Fibroblast of lung (primary cell): ENCODE data around the gene SCFD2. TPM values are rescaled to one million over a fixed set of nuclear protein-coding genes. Genes with fewer than 3 reads are reported as not detected.

Source experiments
- DNase-seq, 2 donors: peaks; one replicate each; pipeline versions ENCODE4 v3.0.0 to v3.0.0-alpha.2; 2010; ENCODE audit warnings: low read depth in 2 of 2
- H2AFZ ChIP-seq: 2 replicates; pipeline ENCODE4 v1.5.1; 2012; ENCODE audit warnings: low read length, control low read depth, inconsistent platforms
- H3K27ac ChIP-seq: 2 replicates; pipeline ENCODE4 v1.5.1; 2011; ENCODE audit warnings: low read length, control low read depth; ENCODE audit not compliant: insufficient read depth
- H3K27me3 ChIP-seq: 2 replicates; pipeline ENCODE4 v1.5.1; 2011; ENCODE audit warnings: mild to moderate bottlenecking, low read length; ENCODE audit not compliant: control insufficient read depth, insufficient read depth
- H3K36me3 ChIP-seq: 2 replicates; pipeline ENCODE4 v1.5.1; 2011; ENCODE audit warnings: low read length; ENCODE audit not compliant: control insufficient read depth, insufficient read depth
- H3K4me1 ChIP-seq: 2 replicates; pipeline ENCODE4 v1.5.1; 2011; ENCODE audit warnings: low read length; ENCODE audit not compliant: control insufficient read depth, insufficient read depth; ENCODE audit errors: extremely low read depth
- H3K4me2 ChIP-seq: 2 replicates; pipeline ENCODE4 v1.5.1; 2011; ENCODE audit warnings: low read length, control low read depth; ENCODE audit not compliant: insufficient read depth; ENCODE audit errors: extremely low read depth
- H3K4me3 ChIP-seq, 4 experiments: fragments of 200-600 bp in 1 of 4; sonication (generic) in 1 of 4; replicated peaks in 1 of 4; 2 replicates each; pipeline ENCODE4 v1.5.1; 2011 to 2016; ENCODE audit warnings: low read length in 4 of 4, low read depth in 3 of 4, mild to moderate bottlenecking in 3 of 4, control low read depth in 2 of 4, inconsistent platforms in 1 of 4, mixed read lengths in 1 of 4; ENCODE audit not compliant: insufficient read depth in 1 of 4; ENCODE audit errors: control extremely low read depth in 1 of 4
- H3K79me2 ChIP-seq: 2 replicates; pipeline ENCODE4 v1.5.1; 2012; ENCODE audit warnings: mild to moderate bottlenecking, low read length, inconsistent platforms; ENCODE audit not compliant: control insufficient read depth, insufficient read depth
- H3K9ac ChIP-seq: 2 replicates; pipeline ENCODE4 v1.5.1; 2011; ENCODE audit warnings: mild to moderate bottlenecking, low read length, control low read depth; ENCODE audit not compliant: insufficient read depth
- H3K9me3 ChIP-seq: 2 replicates; pipeline ENCODE4 v1.5.1; 2012; ENCODE audit warnings: low read depth, low read length; ENCODE audit not compliant: control insufficient read depth, insufficient read depth
- H4K20me1 ChIP-seq: 2 replicates; pipeline ENCODE4 v1.5.1; 2011; ENCODE audit warnings: low read length; ENCODE audit not compliant: control insufficient read depth, insufficient read depth; ENCODE audit errors: extremely low read depth
- EZH2 ChIP-seq: IDR thresholded peaks from 2 replicates; pipeline ENCODE4 v1.5.1; 2012; ENCODE audit warnings: low read length, control low read depth, mild to moderate bottlenecking; ENCODE audit errors: missing control alignments
- polyA plus RNA-seq, 2 donors: library from polyadenylated mRNA; depleted of rRNA in 1 of 2; stranded (reverse) in 1 of 2; unstranded in 1 of 2; fragments of >200 nt; gene quantifications; 2 replicates each; pipeline ENCODE4 v1.2.1, GENCODE V29; 2011 to 2012; ENCODE audit warnings: missing spikeins in 1 of 2
- total RNA-seq: library from RNA; depleted of rRNA; stranded (reverse); fragments of >200 nt; gene quantifications from 2 replicates; pipeline ENCODE4 v1.2.1, GENCODE V29; 2014
- TF ChIP-seq, protein P1 (sequence below), 2 donors: IDR thresholded peaks in 1 of 2; conservative IDR thresholded peaks in 1 of 2; 1 replicate in 1 of 2; 2 replicates in 1 of 2; pipeline ENCODE4 v1.5.1; 2011 to 2012; ENCODE audit warnings: low read length in 2 of 2, control low read depth in 1 of 2, inconsistent platforms in 1 of 2, low read depth in 1 of 2, mild to moderate bottlenecking in 1 of 2

Gene SCFD2
- total and polyA plus RNA-seq, 2 donors (not counting 1 experiment from before 2014, with no cell fraction given), result 16.2 to 23.1 TPM

DNA sequence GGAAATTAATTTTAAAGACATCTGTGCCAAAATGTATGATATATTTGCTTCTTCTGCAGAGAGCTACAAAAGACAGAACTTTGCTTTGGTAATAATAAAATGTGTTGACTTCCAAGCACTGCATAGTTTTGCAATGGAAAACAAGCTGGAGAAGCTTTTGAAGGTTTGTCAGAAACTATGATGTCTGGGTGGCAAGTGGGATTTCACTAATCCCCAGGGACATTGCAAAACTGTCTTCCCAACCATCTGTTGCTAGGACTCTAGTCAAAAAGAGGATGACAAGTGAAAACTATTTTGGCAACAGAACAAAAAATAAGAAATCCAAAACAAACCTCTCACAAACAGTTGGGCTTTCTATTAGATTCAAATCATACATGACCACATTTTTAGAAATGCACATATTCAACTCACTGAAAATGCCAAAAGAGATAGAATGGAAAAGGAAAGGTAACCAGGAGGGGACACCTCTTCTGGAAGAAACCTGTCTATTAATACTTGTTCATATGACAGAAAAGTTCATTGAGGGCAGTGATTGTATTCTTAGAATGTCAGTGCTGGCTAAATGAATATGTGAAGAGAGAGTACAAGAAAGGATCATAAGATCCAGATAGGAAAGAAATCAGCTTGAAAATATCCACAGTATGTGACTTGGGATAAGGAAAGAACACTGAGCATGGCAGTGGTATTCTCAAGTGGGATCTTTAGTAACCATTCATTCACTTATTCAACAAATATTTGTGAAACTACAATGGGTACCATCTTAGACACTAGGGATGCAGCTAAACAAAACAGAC, 275.7 kb downstream of the SCFD2 start:
- H3K9me3 ChIP-seq, result no peaks in the 10 kb centered on the region
- no peak for TF ChIP-seq EZH2
- TF ChIP-seq, protein P1, sequence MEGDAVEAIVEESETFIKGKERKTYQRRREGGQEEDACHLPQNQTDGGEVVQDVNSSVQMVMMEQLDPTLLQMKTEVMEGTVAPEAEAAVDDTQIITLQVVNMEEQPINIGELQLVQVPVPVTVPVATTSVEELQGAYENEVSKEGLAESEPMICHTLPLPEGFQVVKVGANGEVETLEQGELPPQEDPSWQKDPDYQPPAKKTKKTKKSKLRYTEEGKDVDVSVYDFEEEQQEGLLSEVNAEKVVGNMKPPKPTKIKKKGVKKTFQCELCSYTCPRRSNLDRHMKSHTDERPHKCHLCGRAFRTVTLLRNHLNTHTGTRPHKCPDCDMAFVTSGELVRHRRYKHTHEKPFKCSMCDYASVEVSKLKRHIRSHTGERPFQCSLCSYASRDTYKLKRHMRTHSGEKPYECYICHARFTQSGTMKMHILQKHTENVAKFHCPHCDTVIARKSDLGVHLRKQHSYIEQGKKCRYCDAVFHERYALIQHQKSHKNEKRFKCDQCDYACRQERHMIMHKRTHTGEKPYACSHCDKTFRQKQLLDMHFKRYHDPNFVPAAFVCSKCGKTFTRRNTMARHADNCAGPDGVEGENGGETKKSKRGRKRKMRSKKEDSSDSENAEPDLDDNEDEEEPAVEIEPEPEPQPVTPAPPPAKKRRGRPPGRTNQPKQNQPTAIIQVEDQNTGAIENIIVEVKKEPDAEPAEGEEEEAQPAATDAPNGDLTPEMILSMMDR (conservative IDR thresholded peaks at IDR 0.05 in 1 of 2, IDR thresholded peaks at IDR 0.05 in 1 of 2; ENCODE audit: low read depth in 1 of 2, low read length in 2 of 2), result no peak
- H4K20me1 ChIP-seq, result no peaks in the 10 kb centered on the region
- H3K36me3 ChIP-seq, result no peaks in the 10 kb centered on the region
- H3K27ac ChIP-seq, result no peak overlapping the region
- no peak overlapping the region for H2AFZ ChIP-seq
- H3K4me3 ChIP-seq, result no peak overlapping the region
- no peaks in the 10 kb centered on the region for H3K27me3 ChIP-seq
- DNase-seq, result peak in 1 of 2 donors; percentile 34
- H3K79me2 ChIP-seq, result no peaks in the 10 kb centered on the region
- no peak overlapping the region for H3K9ac ChIP-seq
- H3K4me2 ChIP-seq, result no peak overlapping the region
- peaks cover 3% of the 10 kb centered on the region for H3K4me1 ChIP-seq

DNA sequence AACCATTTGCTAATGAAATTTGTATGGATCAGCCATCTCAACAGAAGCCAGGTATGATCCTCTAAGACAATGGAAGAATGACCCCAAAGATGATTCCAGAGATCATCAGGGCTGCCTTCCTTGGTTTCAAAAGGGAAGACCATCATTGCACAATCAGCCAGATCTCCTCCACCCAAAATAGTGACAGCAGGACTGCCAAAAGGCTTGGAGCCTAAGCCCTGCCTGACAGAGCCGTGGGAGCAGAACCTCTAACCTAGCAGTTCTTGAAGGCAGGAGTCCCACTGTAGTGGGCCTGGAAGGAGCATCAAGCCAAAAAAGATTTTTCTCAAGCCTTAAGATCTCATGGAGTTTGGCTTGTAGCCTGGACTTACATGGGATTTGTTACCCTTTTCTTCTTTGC, 277.7 kb downstream of the SCFD2 start:
- no peak overlapping the region for H3K4me3 ChIP-seq
- H3K36me3 ChIP-seq, result no peaks in the 10 kb centered on the region
- TF ChIP-seq EZH2, result no peak
- TF ChIP-seq, protein P1 (conservative IDR thresholded peaks at IDR 0.05 in 1 of 2, IDR thresholded peaks at IDR 0.05 in 1 of 2; ENCODE audit: low read depth in 1 of 2, low read length in 2 of 2), result no peak
- H3K4me1 ChIP-seq, result peaks cover 3% of the 10 kb centered on the region
- H2AFZ ChIP-seq, result no peak overlapping the region
- no peak overlapping the region for H3K27ac ChIP-seq
- no peaks in the 10 kb centered on the region for H3K79me2 ChIP-seq
- H3K27me3 ChIP-seq, result no peaks in the 10 kb centered on the region
- no peak for DNase-seq
- H3K9ac ChIP-seq, result no peak overlapping the region
- H3K4me2 ChIP-seq, result no peak overlapping the region
- no peaks in the 10 kb centered on the region for H3K9me3 ChIP-seq
- no peaks in the 10 kb centered on the region for H4K20me1 ChIP-seq

DNA sequence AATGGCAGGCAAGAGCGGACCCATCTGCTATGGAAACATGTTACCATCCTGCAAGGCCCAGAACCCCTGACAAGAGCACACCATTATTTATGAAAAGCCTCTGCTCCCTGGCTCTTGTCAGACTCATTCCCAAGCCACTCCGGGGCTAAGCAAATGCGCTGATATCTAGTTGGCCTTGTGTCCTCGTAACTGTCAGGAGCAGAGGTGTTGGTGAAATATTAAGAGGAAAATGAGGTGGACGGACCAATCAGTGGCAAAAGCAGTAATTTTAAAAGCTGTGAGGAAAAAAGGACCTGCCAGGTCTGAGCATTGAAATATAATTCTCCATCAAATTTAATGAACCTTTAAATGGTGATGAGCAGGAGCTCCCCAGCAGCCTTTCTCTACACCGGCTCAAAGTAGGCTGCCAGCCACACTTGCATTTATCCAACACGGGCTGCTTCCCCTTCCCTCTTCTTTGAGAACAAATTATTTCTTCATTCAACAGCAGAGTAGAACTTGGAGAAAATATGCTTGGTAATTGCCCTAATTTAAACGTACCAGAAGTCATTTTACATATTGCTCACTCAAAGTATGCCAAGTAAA, 289.4 kb downstream of the SCFD2 start:
- Histone ChIP-seq H4K20me1 (no peaks in the 10 kb centered on the region), H3K27me3 (no peaks in the 10 kb centered on the region), H3K4me2 (no peak overlapping the region), H3K27ac (no peak overlapping the region), H3K4me1 (no peaks in the 10 kb centered on the region), H3K4me3 (no peak overlapping the region), H3K36me3 (no peaks in the 10 kb centered on the region), H2AFZ (no peak overlapping the region), H3K9ac (no peak overlapping the region), H3K79me2 (no peaks in the 10 kb centered on the region), H3K9me3 (no peaks in the 10 kb centered on the region)
- no peak for TF ChIP-seq EZH2
- TF ChIP-seq, protein P1 (conservative IDR thresholded peaks at IDR 0.05 in 1 of 2, IDR thresholded peaks at IDR 0.05 in 1 of 2; ENCODE audit: low read depth in 1 of 2, low read length in 2 of 2), result no peak
- DNase-seq, result no peak
